ENCODE measurements around the gene SRCIN1.

- no peak for TF ChIP-seq CTCF (IDR thresholded peaks at IDR 0.05 in 4 of 5, conservative IDR thresholded peaks at IDR 0.05 in 1 of 5)
- TF ChIP-seq POLR2A (IDR thresholded peaks at IDR 0.05), result no peak
Measured at GRCh38 chr17:38605411-38605840, 326 bp downstream of the SRCIN1 start.

Data from gastrocnemius medialis (tissue), 4 donors.